Thyroid gland (tissue), 4 donors: ENCODE results near the gene ANKRD11.

ENCODE experiments used
- POLR2A ChIP-seq, 2 donors: fragments of 450-650 bp; IDR thresholded peaks; one replicate each; pipeline ENCODE4 v1.6.1; 2017; ENCODE audit warnings: antibody characterized with exemption in 2 of 2, mild to moderate bottlenecking in 2 of 2, moderate library complexity in 1 of 2
- TF ChIP-seq, protein P1 (sequence below), 6 experiments: fragments of 200-600 bp in 3 of 6; fragments of 450-650 bp in 3 of 6; sonication (generic) in 3 of 6; IDR thresholded peaks; one replicate each; pipeline ENCODE4 v1.5.1; 2016 to 2019; ENCODE audit warnings: antibody characterized with exemption in 6 of 6, mild to moderate bottlenecking in 2 of 6, inconsistent platforms in 1 of 6, moderate library complexity in 1 of 6

GRCh38 chr16:89275837-89276720 lies 214.3 kb downstream of the ANKRD11 start:
- TF ChIP-seq, protein P1, sequence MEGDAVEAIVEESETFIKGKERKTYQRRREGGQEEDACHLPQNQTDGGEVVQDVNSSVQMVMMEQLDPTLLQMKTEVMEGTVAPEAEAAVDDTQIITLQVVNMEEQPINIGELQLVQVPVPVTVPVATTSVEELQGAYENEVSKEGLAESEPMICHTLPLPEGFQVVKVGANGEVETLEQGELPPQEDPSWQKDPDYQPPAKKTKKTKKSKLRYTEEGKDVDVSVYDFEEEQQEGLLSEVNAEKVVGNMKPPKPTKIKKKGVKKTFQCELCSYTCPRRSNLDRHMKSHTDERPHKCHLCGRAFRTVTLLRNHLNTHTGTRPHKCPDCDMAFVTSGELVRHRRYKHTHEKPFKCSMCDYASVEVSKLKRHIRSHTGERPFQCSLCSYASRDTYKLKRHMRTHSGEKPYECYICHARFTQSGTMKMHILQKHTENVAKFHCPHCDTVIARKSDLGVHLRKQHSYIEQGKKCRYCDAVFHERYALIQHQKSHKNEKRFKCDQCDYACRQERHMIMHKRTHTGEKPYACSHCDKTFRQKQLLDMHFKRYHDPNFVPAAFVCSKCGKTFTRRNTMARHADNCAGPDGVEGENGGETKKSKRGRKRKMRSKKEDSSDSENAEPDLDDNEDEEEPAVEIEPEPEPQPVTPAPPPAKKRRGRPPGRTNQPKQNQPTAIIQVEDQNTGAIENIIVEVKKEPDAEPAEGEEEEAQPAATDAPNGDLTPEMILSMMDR (IDR thresholded peaks at IDR 0.05): no peak
- TF ChIP-seq POLR2A (IDR thresholded peaks at IDR 0.05): no peak
